ENCODE results near the gene CCL2.

GRCh38 chr17:34259146-34259545, 4.1 kb downstream of the CCL2 start:
- TF ChIP-seq CTCF (IDR thresholded peaks at IDR 0.05; ENCODE audit: insufficient read depth, low read length, poor library complexity, severe bottlenecking) (no peak), EZH2phosphoT487 (conservative IDR thresholded peaks at IDR 0.05; ENCODE audit: low read length) (no peak)

Measured in SU-DHL-6 (cell line).